HepG2 (cell line): ENCODE measurements around the gene ST8SIA6. TPM values are rescaled to one million over a fixed set of nuclear protein-coding genes. Genes with fewer than 3 reads are reported as not detected.

Experiments
- ATAC-seq: fragments of 200-7000 bp; cut with Tn5 transposase; 3 replicates; pipeline ENCODE4 v1.9.1; 2020; ENCODE audit warnings: mild to moderate bottlenecking, moderate library complexity
- BruUV-seq: library from RNA; stranded (reverse); fragments of 400-500 nt; replicated peaks from 2 replicates; lab custom pipeline; 2021; lab: Mats Ljungman, UMichigan
- CTCF ChIA-PET: fragments of 300-600 bp; formaldehyde crosslinking; extraction: SDS; loops from one replicate; lab custom pipeline; 2021; ENCODE audit warnings: low total read pairs, inconsistent platforms, low intra/inter-chr PET ratio; lab: Yijun Ruan, JAX
- POLR2A ChIA-PET: fragments of 350-600 bp; sonication (Branson Sonifier 250); formaldehyde crosslinking; loops from one replicate; lab custom pipeline; 2020; ENCODE audit warnings: antibody characterized with exemption, inconsistent platforms; lab: Yijun Ruan, JAX
- DNase-seq: peaks from one replicate; pipeline ENCODE4 v3.0.0-alpha.2; 2015; ENCODE audit warnings: low spot score
- FAIRE-seq: peaks from 3 replicates; lab custom pipeline; 2011; peaks lifted over from hg19 to GRCh38; lab: Jason Lieb, UNC
- H2AFZ ChIP-seq: one replicate; pipeline ENCODE4 v1.6.1; 2011; ENCODE audit warnings: low read length, inconsistent platforms
- H3K27ac ChIP-seq: fragments of 300-600 bp; 3 replicates; pipeline ENCODE4 v1.8.0; 2011; ENCODE audit warnings: mixed run types, mild to moderate bottlenecking, mixed read lengths, low read length, inconsistent platforms; ENCODE audit not compliant: insufficient read depth; ENCODE audit errors: extremely low read length
- H3K27me3 ChIP-seq, 2 experiments: fragments of 200-600 bp in 1 of 2; 2 replicates in 1 of 2; 3 replicates in 1 of 2; pipeline versions ENCODE4 v1.6.0 to v1.8.0; 2011; ENCODE audit warnings: low read length in 2 of 2, mild to moderate bottlenecking in 2 of 2, moderate library complexity in 2 of 2, inconsistent platforms in 1 of 2; ENCODE audit not compliant: insufficient read depth in 2 of 2, control insufficient read depth in 1 of 2
- H3K36me3 ChIP-seq, 2 experiments: fragments of 200-600 bp in 1 of 2; replicated peaks in 1 of 2; 2 replicates in 1 of 2; 3 replicates in 1 of 2; pipeline versions ENCODE4 v1.5.1 to v1.8.0; 2011; ENCODE audit warnings: low read length in 2 of 2, inconsistent platforms in 1 of 2; ENCODE audit not compliant: insufficient read depth in 2 of 2, control insufficient read depth in 1 of 2
- H3K4me1 ChIP-seq: 2 replicates; pipeline ENCODE4 v1.5.1; 2012; ENCODE audit warnings: low read length, inconsistent platforms; ENCODE audit not compliant: insufficient read depth
- H3K4me2 ChIP-seq: 2 replicates; pipeline ENCODE4 v1.6.0; 2011; ENCODE audit warnings: low read depth, low read length, inconsistent platforms
- H3K4me3 ChIP-seq, 3 experiments: fragments of 200-600 bp in 1 of 3; sonication (generic), shearing (Covaris generic) in 1 of 3; replicated peaks in 1 of 3; 2 replicates each; pipeline ENCODE4 v1.5.1; 2011 to 2016; ENCODE audit warnings: low read length in 3 of 3, inconsistent platforms in 2 of 3, low read depth in 2 of 3, mild to moderate bottlenecking in 2 of 3, control low read depth in 1 of 3, mixed read lengths in 1 of 3; ENCODE audit not compliant: insufficient read depth in 1 of 3
- H3K79me2 ChIP-seq: one replicate; pipeline ENCODE4 v1.6.1; 2011; ENCODE audit warnings: low read length, inconsistent platforms; ENCODE audit not compliant: insufficient read depth
- H3K9ac ChIP-seq: 2 replicates; pipeline ENCODE4 v1.6.0; 2011; ENCODE audit warnings: mild to moderate bottlenecking, low read depth, low read length, inconsistent platforms; ENCODE audit not compliant: insufficient read depth
- H3K9me3 ChIP-seq: 2 replicates; pipeline ENCODE4 v1.5.1; 2012; ENCODE audit warnings: mild to moderate bottlenecking, low read length
- H4K20me1 ChIP-seq: 2 replicates; pipeline ENCODE4 v1.6.0; 2011; ENCODE audit warnings: inconsistent platforms, mild to moderate bottlenecking, low read length, moderate library complexity; ENCODE audit not compliant: insufficient read depth
- CENPX ChIP-seq: sonication (generic); formaldehyde crosslinking; IDR thresholded peaks from 2 replicates; pipeline ENCODE4 v1.9.0; 2021; ENCODE audit warnings: mild to moderate bottlenecking, missing genetic modification reagents, moderate library complexity
- GTF2F1 ChIP-seq: fragments of 150-350 bp; IDR thresholded peaks from 2 replicates; pipeline ENCODE4 v1.6.1; 2014; ENCODE audit warnings: low read length
- POLR2AphosphoS2 ChIP-seq: IDR thresholded peaks from 2 replicates; pipeline ENCODE4 v1.6.1; 2011; ENCODE audit warnings: low read depth, low read length, improper control_type of control experiment
- RXRA ChIP-seq: sonication (generic); formaldehyde crosslinking; IDR thresholded peaks from 2 replicates; pipeline ENCODE4 v1.5.1; 2020; ENCODE audit warnings: missing genetic modification reagents
- ZFP36L2 ChIP-seq: sonication (generic); formaldehyde crosslinking; IDR thresholded peaks from 2 replicates; pipeline ENCODE4 v1.4.0; 2020; ENCODE audit warnings: missing genetic modification reagents
- ZKSCAN5 ChIP-seq: sonication (generic); formaldehyde crosslinking; IDR thresholded peaks from 2 replicates; pipeline ENCODE4 v1.5.1; 2020; ENCODE audit warnings: mild to moderate bottlenecking, missing genetic modification reagents
- ZNF143 ChIP-seq: sonication (generic); formaldehyde crosslinking; IDR thresholded peaks from 2 replicates; pipeline ENCODE4 v1.4.0; 2020; ENCODE audit warnings: missing genetic modification reagents
- ZNF382 ChIP-seq: sonication (generic); formaldehyde crosslinking; IDR thresholded peaks from 2 replicates; pipeline ENCODE4 v1.5.0; 2020; ENCODE audit warnings: missing genetic modification reagents, mild to moderate bottlenecking, borderline replicate concordance
- ZNF703 ChIP-seq: sonication (generic); formaldehyde crosslinking; IDR thresholded peaks from 2 replicates; pipeline ENCODE4 v1.5.1; 2020; ENCODE audit warnings: missing genetic modification reagents, mild to moderate bottlenecking, moderate library complexity, borderline replicate concordance
- ZNF776 ChIP-seq: sonication (generic); formaldehyde crosslinking; IDR thresholded peaks from 2 replicates; pipeline ENCODE4 v1.4.0; 2020; ENCODE audit warnings: mild to moderate bottlenecking, missing genetic modification reagents
- WGBS: methylation state at CpG from one replicate; pipeline ENCODE4 v1.1.6; 2017; ENCODE audit warnings: low lambda C conversion rate; 5-methylcytosine and 5-hydroxymethylcytosine counted together
- in situ Hi-C: cut with HindIII; loops from 2 replicates; pipeline ENCODE4 v1.10.0; 2017; ENCODE audit warnings: low pct_unique_long_range_greater_than_20kb; ENCODE audit not compliant: extremely low pct_ligation_motif_present
- intact Hi-C: fragments of 100-400 bp; cut with micrococcal nuclease; formaldehyde crosslinking; loops from one replicate; pipeline ENCODE4 v1.10.0; 2022; ENCODE audit not compliant: unreplicated experiment
- polyA plus RNA-seq, 8 experiments: library from polyadenylated mRNA; depleted of rRNA in 3 of 8; stranded (reverse) in 7 of 8; unstranded in 1 of 8; fragments of >200 nt; fragmentation: Illumina TruSeq in 4 of 8; extraction: Trizol in 4 of 8; gene quantifications; 2 replicates each; pipeline versions ENCODE4 v1.2.1 to v1.2.3, GENCODE V29; 2011 to 2016; ENCODE audit warnings: low read depth in 4 of 8, missing spikeins in 1 of 8, mixed read lengths in 1 of 8; ENCODE audit not compliant: insufficient read depth in 1 of 8
- total RNA-seq, 5 experiments: library from RNA; depleted of rRNA; stranded (reverse); fragments of >200 nt; fragmentation: Illumina TruSeq; extraction: Trizol; gene quantifications; 2 replicates each; pipeline ENCODE4 v1.2.3, GENCODE V29; 2016; ENCODE audit warnings: low read depth in 1 of 5
- TF ChIP-seq, protein P1 (sequence below): sonication (generic); formaldehyde crosslinking; IDR thresholded peaks from 2 replicates; pipeline ENCODE4 v1.4.0; 2020; ENCODE audit warnings: missing genetic modification reagents
- TF ChIP-seq, protein P2 (sequence below): sonication (generic); formaldehyde crosslinking; IDR thresholded peaks from 2 replicates; pipeline ENCODE4 v1.4.0; 2020; ENCODE audit warnings: missing genetic modification reagents, borderline replicate concordance
- TF ChIP-seq, protein P3 (sequence below): IDR thresholded peaks from 2 replicates; pipeline ENCODE4 v1.6.1; 2016; ENCODE audit warnings: missing biosample characterization, missing genetic modification reagents, low read depth

The ST8SIA6 gene
- total and polyA plus RNA-seq, 2 of the 13 experiments (the other 11 are each of a cell fraction or from before 2014, with no cell fraction given): not detected

DNA sequence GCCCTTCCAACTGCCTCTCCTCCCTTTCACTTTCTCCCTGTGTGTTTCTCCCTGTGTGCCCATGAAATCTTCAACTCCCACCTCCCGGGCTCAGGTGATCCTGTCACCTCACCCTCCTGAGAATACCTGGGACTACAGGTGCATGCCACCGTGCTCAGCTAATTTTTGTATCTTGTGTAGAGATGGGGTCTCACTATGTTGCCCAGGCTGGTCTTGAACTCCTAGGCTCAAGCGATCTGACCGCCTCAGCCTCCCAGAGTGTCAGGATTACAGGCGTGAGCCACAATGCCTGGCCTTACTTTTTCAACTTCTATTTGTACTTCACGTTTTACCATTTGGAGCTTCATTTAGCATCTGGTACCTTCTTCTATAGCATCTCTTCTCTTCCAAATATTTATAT lies 24.9 kb downstream of the ST8SIA6 start:
- Histone ChIP-seq H2AFZ (no peak overlapping the region), H3K79me2 (no peaks in the 10 kb centered on the region), H3K36me3 (no peaks in the 10 kb centered on the region), H3K27ac (no peak overlapping the region), H3K9ac (no peak overlapping the region), H3K4me3 (no peak overlapping the region), H4K20me1 (no peaks in the 10 kb centered on the region), H3K4me1 (no peaks in the 10 kb centered on the region), H3K27me3 (peaks cover 0 to 19% of the 10 kb centered on the region in 2 experiments; a peak in 2 of 5 replicates), H3K9me3 (no peaks in the 10 kb centered on the region), H3K4me2 (no peak overlapping the region)
- ATAC-seq: no peak
- no TSS peak for BruUV-seq
- intact Hi-C loops: no loop called here
- no peak for DNase-seq
- in situ Hi-C loops: loop anchor here (25.0 kb wide), 1 partner anchor 592 kb away; no protein-coding TSS in a partner anchor
- no peak for FAIRE-seq
- no peak for TF ChIP-seq RXRA (CRISPR knock-in tag)
- TF ChIP-seq POLR2AphosphoS2: no peak
- TF ChIP-seq, protein P1, sequence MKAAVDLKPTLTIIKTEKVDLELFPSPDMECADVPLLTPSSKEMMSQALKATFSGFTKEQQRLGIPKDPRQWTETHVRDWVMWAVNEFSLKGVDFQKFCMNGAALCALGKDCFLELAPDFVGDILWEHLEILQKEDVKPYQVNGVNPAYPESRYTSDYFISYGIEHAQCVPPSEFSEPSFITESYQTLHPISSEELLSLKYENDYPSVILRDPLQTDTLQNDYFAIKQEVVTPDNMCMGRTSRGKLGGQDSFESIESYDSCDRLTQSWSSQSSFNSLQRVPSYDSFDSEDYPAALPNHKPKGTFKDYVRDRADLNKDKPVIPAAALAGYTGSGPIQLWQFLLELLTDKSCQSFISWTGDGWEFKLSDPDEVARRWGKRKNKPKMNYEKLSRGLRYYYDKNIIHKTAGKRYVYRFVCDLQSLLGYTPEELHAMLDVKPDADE (CRISPR knock-in tag): no peak
- TF ChIP-seq ZKSCAN5 (CRISPR knock-in tag): no peak
- TF ChIP-seq ZNF143 (CRISPR knock-in tag): no peak
- TF ChIP-seq, protein P2, sequence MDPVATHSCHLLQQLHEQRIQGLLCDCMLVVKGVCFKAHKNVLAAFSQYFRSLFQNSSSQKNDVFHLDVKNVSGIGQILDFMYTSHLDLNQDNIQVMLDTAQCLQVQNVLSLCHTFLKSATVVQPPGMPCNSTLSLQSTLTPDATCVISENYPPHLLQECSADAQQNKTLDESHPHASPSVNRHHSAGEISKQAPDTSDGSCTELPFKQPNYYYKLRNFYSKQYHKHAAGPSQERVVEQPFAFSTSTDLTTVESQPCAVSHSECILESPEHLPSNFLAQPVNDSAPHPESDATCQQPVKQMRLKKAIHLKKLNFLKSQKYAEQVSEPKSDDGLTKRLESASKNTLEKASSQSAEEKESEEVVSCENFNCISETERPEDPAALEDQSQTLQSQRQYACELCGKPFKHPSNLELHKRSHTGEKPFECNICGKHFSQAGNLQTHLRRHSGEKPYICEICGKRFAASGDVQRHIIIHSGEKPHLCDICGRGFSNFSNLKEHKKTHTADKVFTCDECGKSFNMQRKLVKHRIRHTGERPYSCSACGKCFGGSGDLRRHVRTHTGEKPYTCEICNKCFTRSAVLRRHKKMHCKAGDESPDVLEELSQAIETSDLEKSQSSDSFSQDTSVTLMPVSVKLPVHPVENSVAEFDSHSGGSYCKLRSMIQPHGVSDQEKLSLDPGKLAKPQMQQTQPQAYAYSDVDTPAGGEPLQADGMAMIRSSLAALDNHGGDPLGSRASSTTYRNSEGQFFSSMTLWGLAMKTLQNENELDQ: no peak
- TF ChIP-seq ZFP36L2 (CRISPR knock-in tag): no peak
- no peak for TF ChIP-seq ZNF776 (CRISPR knock-in tag)
- TF ChIP-seq GTF2F1: no peak
- TF ChIP-seq CENPX (CRISPR knock-in tag): no peak
- TF ChIP-seq ZNF703 (CRISPR knock-in tag): no peak
- TF ChIP-seq, protein P3, sequence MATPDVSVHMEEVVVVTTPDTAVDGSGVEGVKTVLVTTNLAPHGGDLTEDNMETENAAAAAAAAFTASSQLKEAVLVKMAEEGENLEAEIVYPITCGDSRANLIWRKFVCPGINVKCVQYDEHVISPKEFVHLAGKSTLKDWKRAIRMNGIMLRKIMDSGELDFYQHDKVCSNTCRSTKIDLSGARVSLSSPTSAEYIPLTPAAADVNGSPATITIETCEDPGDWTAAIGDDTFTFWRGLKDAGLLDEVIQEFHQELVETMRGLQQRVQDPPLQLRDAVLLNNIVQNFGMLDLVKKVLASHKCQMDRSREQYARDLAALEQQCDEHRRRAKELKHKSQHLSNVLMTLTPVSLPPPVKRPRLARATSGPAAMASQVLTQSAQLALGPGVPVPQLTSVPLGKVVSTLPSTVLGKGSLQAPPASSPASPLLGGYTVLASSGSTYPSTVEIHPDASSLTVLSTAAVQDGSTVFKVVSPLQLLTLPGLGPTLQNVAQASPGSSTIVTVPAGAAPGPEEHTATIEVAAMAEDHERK (CRISPR knock-in tag): no peak
- no peak for TF ChIP-seq ZNF382 (CRISPR knock-in tag)
- CTCF ChIA-PET: interaction anchor here (0.7 kb wide), 1 partner anchor 586 kb away, joined by 3 read pairs; no protein-coding TSS in a partner anchor
- POLR2A ChIA-PET: no interaction called here
- 21% methylated on average over 6 of the region's 6 CpGs for WGBS
